Measurements from ENCODE around the gene CEP72.
"Not testable (repeated sequence)": the region's sequence is repeated elsewhere in the genome, so short reads cannot be mapped to it uniquely, and the experiment has no call there.

Gene CEP72

GRCh38 chr5:580436-580835 is 31.7 kb upstream of the CEP72 start:
- no peak for DNase-seq (ENCODE audit: low spot score)

GRCh38 chr5:581266-581665 is 30.9 kb upstream of the CEP72 start:
- no peak for DNase-seq (ENCODE audit: low spot score)

GRCh38 chr5:581941-582340 is 30.2 kb upstream of the CEP72 start:
- DNase-seq (ENCODE audit: low spot score), result no peak

GRCh38 chr5:582445-582844 is 29.7 kb upstream of the CEP72 start:
- DNase-seq (ENCODE audit: low spot score), result not testable (repeated sequence)

- DNase-seq (ENCODE audit: low spot score), result no peak
Measured at GRCh38 chr5:582936-583635, 29.1 kb upstream of the CEP72 start.

GRCh38 chr5:583645-584044 is 28.5 kb upstream of the CEP72 start:
- DNase-seq (ENCODE audit: low spot score), result no peak

- DNase-seq (ENCODE audit: low spot score), result no peak
Measured at GRCh38 chr5:584216-584615, 27.9 kb upstream of the CEP72 start.

- DNase-seq (ENCODE audit: low spot score), result no peak
Measured at GRCh38 chr5:584846-585245, 27.3 kb upstream of the CEP72 start.

GRCh38 chr5:585556-585955 is 26.6 kb upstream of the CEP72 start:
- no peak for DNase-seq (ENCODE audit: low spot score)

- no peak for DNase-seq (ENCODE audit: low spot score)
Measured at GRCh38 chr5:585962-586628, 26.0 kb upstream of the CEP72 start.

- no peak for DNase-seq (ENCODE audit: low spot score)
Measured at GRCh38 chr5:586751-587285, 25.3 kb upstream of the CEP72 start.

- DNase-seq (ENCODE audit: low spot score), result no peak
Measured at GRCh38 chr5:587403-587802, 24.7 kb upstream of the CEP72 start.

- DNase-seq (ENCODE audit: low spot score), result no peak
Measured at GRCh38 chr5:588406-588995, 23.6 kb upstream of the CEP72 start.

- no peak for DNase-seq (ENCODE audit: low spot score)
Measured at GRCh38 chr5:589173-589572, 23.0 kb upstream of the CEP72 start.

- no peak for DNase-seq (ENCODE audit: low spot score)
Measured at GRCh38 chr5:589588-589987, 22.6 kb upstream of the CEP72 start.

- no peak for DNase-seq (ENCODE audit: low spot score)
Measured at GRCh38 chr5:590346-590745, 21.8 kb upstream of the CEP72 start.

- no peak for DNase-seq (ENCODE audit: low spot score)
Measured at GRCh38 chr5:591746-592145, 20.4 kb upstream of the CEP72 start.

GRCh38 chr5:592158-592557 is 20.0 kb upstream of the CEP72 start:
- no peak for DNase-seq (ENCODE audit: low spot score)

- DNase-seq (ENCODE audit: low spot score), result no peak
Measured at GRCh38 chr5:593511-593910, 18.6 kb upstream of the CEP72 start.

GRCh38 chr5:594226-594860 is 17.8 kb upstream of the CEP72 start:
- DNase-seq (ENCODE audit: low spot score), result no peak

- no peak for DNase-seq (ENCODE audit: low spot score)
Measured at GRCh38 chr5:595285-595875, 16.8 kb upstream of the CEP72 start.

- no peak for DNase-seq (ENCODE audit: low spot score)
Measured at GRCh38 chr5:597871-598563, 14.1 kb upstream of the CEP72 start.

Measured in NAMALWA (cell line).